Fibroblast of skin of left quadriceps (primary cell): ENCODE data around the gene TOGARAM1.

Source experiments
- DNase-seq, 2 experiments: peaks; one replicate each; pipeline ENCODE4 v3.0.0-alpha.2; 2013; ENCODE audit warnings: low read depth in 2 of 2

TOGARAM1 gene

DNA sequence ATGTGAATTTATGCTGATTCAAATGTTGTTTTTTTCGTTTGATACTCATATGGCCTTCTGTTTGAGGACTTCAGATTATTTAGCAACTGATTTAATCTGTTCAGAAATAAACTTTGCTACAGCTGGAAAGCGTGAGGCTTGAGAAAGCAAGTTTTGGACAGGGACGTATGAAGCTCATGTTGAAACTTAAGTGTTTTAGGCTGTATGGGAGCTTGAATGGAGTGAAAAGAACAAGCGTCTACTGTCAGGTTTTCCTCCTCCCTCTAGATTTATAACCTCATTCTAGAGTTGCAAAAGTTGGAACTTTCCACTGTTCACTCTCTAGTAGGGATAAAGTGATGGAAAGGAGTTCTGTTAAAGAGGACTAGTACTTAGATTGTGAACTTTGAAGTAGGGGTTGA is 123.0 kb downstream of the TOGARAM1 start:
- DNase-seq = no peak

DNA sequence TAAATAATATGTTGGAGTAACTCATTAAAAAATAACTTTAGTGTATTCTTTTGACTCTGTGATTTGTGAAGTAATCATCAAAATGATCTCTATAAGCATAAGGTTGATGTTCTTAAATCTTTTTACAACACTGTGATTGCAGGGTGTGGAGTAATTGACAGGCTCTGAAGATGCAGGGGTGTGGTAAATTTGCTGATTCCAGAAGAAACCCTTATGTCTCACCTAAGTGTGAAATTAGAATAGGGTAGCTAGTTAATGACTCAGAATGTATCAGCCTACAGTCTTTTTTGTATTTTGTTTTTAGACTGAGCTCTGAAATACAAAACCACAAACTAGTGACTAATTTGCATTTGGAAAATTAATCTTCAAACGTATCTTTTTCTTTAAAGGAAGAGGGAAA is 127.8 kb downstream of the TOGARAM1 start:
- no peak for DNase-seq

DNA sequence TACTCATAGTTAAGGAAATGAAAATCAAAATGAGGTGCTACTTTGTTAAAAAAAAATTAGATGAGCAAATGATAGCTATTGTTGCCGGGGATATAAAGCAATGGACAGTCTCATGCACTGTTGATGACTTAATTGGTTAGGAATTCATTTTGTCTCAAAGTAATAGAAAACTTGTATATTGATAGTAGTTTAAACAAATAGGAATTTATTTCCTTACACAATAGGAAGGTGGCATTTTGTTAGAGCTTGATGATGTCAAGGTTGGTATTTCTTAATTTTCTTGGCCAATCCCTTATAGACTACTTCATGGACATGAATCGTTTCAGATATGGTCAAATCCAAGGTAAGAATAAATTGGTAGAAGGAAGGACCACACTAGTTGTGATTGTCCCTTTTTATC is 129.7 kb downstream of the TOGARAM1 start:
- DNase-seq = no peak

DNA sequence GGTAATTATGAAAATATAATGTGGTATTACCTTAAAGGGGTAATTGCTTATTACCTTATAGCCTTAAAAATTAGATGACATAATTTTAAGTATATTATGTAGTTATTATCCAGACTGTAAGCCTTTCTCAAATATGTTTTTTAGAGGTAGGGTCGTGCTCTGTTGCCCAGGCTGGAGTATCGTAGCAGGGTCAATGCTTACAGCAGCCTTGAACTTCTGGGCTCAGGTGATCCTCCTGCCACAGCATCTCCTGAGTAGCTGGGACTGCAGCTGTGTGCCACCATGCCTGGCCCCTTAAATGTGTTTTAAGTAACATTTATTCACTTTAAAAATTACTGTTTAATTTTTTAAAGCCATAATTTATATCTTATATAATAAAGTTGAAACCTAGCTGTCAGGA is 132.3 kb downstream of the TOGARAM1 start:
- no peak for DNase-seq

DNA sequence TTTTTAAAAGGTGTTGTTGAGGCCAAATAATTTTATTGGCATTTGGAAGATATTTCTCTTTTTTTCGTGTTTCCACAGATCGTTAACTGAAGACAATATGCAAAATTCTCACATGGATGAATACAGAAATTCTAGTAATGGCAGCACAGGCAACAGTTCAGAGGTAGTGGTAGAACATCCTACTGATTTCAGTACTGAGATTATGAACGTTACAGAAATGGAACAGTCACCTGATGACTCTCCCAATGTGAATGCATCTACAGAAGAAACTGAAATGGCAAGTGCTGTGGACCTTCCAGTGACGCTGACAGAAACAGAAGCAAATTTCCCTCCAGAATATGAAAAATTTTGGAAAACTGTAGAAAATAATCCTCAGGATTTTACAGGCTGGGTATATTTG is 133.2 kb downstream of the TOGARAM1 start:
- no peak for DNase-seq

DNA sequence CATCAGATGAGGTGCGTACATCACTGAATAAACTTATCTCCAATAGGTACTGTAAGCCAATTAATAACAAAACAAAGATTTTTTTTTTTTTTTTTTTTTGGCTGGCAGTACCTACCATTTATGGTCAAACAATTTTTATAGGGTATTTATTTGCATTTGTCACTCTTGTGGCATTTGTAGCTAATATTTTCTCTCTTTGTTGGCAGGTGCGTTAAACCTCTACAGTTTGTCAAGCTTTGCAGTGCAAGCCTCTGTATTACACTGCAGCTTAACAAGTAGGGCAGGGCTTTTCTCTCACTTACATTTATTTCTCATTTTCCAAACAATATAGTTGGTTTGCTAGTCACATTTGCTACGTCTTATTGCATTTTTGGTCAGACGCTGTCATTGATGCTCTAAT is 134.2 kb downstream of the TOGARAM1 start:
- DNase-seq = no peak

DNA sequence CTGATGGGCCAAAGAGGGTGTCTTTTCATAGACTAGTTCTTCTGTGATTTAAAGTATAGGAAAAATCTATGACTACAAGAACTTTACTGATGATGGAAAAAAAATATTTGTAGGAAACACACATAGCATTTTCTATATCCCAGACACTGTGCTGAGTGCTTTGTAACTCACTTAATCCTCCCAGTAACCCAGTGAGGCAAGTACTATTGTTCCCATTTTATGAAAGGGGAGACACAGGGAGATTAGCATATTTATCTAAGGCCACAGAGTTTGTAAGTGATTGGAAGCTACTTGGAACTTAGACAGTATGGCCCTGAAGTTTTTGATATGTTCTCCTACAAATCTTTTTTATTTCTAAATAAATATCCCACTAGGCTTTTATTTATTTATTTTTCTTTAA is 141.8 kb downstream of the TOGARAM1 start:
- no peak for DNase-seq

DNA sequence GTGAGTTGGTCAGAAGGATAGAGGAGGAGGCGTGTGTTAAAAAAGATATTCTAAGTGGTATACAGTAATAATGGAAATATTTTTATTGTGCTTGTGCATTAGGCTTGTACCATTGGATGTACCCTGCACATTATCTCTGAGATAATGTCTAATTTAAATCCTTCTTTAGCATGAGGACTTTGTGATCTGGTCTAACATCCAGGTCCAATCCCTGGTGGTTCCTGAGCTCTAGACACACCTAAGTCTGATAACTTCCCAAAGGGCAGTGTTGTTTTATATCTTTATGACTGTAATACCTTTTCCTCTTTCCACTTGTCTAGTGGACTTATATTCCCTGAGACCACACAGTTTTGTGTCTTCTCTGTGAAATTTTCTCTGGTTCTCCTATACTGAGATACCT is 142.6 kb downstream of the TOGARAM1 start:
- no peak for DNase-seq

DNA sequence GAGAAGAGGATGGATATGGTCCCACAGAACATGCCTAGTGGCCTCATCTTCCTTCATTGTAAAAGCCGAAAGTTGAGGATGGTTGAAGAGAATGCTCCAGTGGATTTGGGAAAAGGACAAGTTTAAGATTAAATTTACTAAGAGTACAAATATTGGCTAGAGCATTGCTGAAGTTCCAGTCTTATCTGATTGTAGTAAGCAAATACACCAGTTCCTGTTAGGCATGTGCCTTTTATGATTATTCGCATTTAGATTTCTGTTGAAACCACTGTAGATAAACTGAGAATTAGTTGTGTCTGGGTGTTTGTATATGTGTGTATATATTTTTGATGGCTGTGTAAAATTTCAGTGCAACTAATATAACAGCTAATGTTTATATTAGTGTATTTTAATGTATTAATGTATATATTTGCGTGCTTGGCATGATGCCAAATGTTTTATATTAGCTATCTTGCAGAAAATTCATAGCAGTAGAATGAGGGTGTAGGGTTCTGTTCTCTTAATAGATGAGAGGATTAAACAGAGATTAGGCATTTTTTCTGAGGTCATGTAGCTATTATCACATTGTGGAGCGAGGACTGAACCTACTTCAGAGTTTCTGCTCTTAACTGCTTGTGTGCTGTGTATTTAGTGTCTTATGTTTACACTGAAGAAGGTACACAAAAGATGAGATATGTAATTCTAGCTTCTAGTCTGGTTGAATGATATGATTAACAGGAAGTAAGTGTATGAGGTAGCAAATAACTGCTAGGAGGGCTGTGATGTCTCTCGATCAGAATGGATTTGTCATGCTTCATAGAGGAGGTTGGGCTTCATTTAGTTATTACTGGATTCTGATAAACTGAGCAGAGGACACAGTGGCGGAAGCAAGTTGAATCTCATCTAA is 151.1 kb downstream of the TOGARAM1 start:
- DNase-seq = no peak

DNA sequence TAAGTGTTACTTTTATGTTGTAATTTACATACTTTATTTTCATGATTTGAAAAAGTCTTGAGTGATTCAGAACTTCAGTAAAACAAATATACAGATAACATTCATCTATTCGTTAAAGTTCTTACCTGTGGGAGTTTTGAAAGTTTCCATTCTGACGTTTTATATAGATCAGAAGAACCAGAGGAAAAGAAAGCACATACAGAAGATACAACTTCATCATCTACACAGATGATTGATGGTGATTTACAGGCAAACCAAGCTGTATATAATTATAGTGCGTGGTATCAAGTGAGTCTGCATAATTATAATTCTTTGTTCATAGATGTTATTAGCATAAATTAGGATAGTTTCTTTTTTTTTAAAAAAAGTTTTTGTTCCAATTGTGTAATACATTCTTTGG is 152.3 kb downstream of the TOGARAM1 start:
- DNase-seq = no peak

DNA sequence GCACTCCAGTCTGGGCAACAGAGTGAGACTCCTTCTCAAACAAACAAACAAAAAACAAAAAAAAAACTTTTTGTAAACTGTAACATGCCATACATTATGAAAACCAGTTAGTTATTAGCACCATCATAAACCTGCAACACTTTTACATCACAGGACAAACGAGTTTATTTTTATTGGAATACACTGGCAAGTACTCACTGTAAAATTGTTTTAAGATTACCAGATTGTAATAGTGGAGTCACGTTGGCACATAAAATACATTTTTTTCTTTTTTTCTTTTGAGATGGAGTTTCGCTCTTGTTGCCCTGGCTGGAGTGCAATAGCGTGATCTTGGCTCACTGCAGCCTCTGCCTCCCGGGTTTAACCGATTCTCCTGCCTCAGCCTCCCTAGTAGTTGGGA is 156.6 kb downstream of the TOGARAM1 start:
- DNase-seq = no peak

DNA sequence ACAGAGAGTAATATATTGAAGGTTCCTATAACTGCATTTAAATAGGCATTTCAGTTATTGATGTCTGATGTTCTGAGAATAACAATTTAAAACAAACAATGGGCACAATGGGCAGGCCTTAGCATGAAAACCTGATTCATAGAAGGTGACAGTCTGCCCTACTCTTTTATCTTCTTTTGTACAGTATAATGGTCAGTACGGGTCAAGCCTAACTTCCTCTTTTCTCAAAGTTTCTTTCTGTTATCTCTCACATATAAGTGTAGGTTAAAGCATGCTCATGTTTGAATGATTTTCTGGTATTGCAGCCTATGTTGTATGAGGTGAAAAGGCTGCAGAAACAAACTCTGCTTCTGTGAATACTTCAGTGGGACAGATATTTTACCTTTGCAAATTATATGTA is 158.1 kb downstream of the TOGARAM1 start:
- no peak for DNase-seq

DNA sequence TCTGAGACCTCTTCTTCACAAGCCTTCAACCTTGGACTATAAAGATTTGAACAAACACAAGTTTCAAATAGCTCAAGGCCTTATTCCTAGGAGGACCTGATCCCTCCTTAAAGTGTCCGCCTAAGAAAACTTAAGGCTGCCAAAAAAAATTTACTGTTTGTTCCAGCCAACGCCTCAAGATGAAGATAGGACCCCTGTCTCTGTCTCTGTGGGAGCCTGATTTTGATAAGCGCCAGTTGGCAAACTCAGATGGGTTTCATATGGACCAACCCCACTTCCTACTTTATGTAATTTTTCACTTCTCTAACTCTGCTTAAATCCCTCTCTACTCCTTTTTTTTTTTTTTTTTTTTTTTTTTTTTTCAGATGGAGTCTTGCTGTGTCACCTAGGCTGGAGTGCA is 161.3 kb downstream of the TOGARAM1 start:
- DNase-seq = no peak
